ENCODE measurements around the gene ZNF148.
"Not testable (repeated sequence)": the region's sequence is repeated elsewhere in the genome, so short reads cannot be mapped to it uniquely, and the experiment has no call there.

The ZNF148 gene

DNA sequence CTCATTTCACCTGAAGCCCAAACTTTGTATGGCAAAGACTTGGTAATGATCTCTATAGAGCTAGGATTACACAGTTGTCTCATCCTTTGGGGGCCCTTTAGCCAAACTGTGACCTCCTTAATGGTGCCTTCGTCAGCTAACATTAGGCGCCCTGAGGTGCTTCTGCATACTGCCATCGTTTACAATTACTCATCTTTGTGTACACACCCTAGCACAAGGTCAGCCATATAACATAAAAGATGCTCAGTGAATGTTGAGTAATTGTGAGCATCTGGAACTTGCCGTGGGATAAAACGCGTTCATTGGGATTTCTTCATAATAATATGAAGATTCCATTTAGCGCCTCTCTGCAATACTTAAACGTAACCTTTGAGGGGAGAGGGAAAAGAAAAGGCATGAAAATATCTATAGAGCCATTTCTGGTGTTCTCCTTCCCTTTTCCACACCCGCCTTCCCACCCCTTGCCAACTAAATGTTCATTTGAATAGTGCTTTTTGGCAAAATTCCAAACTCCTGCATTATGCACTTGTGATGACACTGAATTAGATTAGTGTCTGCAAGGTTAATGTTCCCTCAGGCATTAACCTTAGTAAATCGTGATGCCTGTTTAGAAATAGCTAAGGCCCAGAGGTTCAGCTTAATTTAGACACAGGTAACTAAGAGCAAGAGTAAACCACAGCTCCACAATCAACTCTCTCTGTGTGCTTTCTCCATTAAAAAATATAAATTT lies 990 bp upstream of the ZNF148 start:
- DNase-seq, result no peak

DNA sequence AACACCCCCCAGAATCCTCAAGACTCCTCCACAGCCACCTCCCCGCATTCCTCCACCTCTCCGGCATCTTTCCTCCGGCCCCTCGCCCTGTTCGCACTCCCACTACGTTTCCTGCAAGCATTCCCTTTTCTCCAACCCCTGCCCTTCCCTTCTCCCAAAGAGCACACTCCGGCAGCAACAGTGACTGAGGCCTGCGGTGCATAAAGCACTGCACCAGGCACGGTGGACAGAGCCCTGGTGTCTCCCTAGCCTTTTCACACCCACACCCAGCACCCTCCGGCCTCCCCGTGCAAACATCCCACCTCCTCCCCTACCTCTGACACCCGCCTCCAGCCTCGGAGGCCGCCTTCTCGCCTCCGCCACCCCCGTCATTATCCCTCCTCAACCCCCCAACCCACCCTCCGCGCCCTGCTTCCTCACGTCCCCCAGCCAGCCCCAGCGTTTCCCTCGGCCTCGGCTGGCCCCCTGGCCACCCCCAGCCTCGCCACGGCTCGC lies 577 bp downstream of the ZNF148 start:
- no peak for DNase-seq

DNA sequence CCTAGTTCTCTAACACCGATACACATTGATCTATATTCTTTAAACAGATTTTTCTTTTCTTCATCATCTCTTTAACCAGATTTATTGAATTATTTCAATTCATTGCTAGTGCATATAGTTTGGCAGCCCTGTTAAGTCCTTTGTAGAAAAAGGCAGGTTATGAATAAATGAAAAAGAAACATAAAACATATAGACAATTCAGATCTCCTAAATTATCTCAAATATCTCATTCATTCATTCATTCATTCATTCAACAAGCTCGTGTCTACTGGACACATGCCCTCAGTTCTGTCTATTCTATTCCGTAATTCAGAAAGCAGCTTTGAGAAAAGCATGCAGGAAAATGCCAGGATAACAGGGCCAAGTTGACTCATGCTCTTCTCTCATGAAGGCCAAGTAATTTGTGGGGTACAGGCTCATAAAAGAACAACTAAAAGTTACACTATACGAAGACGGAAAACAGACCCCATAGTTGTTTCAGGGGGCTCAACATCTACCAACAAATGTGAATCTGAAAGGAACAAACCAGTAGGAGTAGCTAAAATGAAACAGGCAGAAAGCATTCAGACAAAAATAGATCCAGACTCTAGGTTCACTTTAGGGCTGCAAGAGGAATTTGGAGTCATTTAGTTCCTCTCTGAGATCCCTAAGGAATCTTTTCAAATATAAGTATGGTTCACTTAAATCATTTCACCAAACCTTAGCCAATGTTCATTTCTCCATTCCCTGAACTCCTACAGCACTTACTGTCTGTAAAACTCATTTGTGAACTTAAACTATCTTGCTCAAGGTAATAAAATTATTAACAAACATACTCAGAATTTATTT lies 7.5 kb downstream of the ZNF148 start:
- DNase-seq, result no peak

DNA sequence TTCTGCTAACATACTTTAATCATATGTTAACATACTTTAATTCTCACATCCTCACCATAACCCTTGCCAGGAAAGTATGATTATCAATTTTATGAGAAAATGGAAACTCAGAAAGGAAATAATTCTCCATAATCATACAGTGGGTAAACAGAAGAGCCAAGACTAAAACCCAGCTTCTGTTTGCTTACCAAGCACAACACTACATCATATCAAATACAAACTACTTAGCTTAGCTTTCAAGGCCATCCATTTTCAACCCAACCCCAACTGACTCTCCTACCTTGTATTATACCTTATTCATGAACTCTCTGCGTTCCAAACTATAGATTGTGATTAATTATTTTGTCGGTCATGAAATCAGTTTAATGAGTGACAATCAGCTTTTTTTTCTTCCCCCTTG lies 9.0 kb downstream of the ZNF148 start:
- DNase-seq, result no peak

DNA sequence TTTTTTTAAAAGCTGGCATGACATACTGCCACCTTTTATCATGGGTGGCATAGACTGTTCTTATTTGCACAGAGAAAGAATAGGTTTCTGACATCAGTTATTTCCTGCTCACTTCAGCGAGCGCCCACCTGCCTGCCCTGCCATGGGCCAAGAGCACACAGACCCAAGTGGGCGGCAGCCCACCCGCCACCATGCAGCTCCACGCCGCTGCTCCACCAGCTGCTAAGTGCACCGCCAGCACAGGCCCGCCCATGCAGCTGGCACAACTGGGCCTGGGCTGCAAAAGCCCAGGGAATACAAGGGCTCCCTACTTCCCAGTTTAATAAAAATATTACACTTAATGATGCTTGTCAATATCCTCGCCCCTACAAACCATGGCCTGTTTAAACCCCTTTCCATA lies 15.4 kb downstream of the ZNF148 start:
- no peak for DNase-seq

DNA sequence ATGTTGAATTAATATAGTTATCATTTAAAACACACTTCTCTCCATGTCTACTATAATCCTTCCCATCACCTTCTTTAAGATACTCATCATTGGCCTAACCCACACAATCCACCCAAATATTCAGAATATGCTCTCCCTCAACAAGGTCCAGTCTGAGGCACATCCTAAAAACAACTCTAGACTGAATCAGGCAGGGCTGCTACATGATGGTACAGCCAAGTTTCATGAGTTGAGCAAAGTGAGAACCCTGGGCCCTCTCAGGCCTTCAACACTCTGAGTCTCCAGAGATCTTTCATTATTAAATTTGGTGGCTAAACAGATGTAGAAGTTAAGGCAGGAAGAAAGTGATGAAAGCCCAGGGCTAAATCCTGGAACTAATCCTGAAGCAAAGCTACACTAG lies 16.2 kb downstream of the ZNF148 start:
- no peak for DNase-seq

DNA sequence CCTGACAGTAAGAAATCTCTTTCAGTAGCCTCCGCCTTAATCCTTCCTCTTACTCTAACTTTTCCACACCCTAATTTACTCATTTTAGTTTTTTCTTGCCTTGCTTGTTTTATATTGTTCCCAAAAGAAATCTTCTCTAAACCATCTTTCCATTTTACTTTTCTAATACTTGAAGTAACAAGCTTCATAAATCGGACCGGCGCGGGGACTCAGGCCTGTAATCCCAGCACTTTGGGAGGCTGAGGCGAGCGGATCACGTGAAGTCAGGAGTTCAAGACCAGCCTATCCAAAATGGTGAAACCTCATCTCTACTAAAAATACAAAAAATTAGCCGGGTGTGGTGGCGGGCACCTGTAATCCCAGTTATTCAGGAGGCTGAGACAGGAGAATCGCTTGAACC lies 17.3 kb downstream of the ZNF148 start:
- DNase-seq, result no peak

DNA sequence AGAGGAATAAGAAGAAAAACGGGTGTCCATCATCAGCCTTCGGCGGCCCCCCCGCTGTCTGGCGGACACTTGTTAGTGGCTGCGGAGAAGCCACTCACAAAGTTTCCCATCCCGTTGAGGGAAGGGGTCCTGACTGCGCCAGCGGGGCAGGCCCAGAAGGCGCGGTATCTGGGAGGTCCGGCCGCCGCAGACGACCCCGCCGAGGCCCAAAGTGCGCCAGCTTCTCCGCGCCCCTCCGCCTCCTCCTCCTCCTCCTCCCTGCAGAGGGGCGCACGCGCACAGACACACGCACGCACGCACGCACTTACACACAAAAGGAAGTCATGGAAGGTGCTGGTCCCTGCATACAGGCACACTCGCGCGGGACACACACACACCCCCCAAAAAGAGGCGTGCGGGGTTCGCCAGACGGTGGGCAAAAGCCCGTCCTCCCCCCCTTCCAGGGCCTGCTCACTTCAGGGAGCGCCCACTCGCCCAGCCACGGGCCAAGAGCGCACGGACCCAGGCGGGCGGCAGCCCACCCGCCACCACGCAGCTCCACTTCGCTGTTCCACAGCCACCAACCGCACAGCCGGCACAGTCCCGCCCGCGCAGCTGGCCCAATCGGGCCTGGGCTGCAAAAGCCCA lies 18.0 kb downstream of the ZNF148 start:
- DNase-seq, result no peak

DNA sequence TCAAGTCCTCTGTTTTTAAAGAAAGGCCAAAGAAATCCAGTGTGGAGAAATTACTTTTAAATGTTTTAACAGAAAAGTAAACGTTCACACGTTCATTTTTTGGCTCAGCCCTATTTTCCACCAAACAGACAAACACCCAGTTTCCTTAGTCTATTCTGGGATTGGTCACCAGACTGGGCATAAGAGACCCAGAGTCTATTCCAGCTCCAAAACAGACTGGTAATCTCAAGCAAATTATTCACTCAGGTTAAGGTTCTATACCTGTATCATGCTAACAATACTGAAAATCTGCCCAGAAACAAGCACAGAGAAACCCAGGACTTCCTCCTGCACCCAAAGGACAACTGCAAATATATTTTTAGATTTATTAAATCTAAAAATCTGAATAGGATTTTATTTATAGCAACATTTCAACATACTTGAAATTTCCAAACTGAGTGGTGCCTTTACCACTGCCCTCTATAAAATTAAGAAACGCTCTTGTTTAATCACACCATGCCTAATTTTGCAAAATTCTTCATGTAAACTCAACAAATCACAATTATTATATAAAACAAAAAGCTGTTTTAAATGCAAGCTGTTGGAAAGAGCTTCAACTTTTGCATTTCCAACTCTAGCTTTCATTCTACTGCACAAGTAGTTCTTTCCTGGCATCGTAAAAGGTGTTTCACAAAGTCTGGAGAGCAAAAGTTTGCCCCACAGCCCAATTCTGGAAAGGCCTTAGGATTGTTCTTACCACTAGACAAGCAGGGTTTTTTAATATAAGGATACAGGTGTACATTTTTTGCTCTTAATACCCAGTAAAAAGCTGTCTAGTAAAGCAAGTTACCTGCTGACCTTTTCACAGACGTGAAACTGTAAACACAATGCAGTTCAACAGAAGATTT lies 18.7 kb downstream of the ZNF148 start:
- DNase-seq, result no peak

DNA sequence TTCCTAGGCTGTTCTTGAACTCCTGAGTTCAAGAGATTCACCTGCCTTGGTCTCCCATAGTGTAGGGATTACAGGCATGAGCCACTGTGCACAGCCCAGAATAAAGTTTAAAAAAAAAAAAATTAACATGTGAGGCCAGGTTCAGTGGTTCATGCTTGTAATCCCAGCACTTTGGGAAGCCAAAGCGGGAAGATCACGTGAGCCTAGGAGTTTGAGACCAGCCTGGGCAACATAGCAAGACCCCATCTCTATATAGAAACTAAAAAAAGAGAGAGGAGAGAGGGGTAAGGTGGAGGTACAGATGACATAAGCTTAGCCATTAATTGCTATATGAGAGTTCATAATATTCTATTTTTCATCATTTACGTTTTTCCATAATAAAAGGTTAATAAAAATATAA lies 21.5 kb downstream of the ZNF148 start:
- no peak for DNase-seq

DNA sequence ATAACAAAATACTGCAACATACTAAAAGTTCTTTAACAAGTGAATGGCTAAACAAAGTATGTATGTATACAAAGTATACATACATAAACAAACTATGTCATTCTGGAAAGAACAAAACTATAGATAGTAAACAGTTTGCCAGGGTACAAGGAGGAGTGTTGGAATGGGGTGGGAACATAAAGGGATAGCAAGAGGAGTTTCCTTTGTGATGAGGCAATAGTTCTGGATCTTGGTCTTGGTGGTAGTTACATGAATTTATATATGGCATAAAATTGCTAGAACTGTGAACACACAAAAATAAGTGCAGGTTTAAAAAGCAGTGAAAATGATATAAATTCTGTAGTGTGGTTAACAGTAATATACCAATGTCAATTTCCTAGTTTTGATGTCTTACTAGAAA lies 22.0 kb downstream of the ZNF148 start:
- DNase-seq, result no peak

DNA sequence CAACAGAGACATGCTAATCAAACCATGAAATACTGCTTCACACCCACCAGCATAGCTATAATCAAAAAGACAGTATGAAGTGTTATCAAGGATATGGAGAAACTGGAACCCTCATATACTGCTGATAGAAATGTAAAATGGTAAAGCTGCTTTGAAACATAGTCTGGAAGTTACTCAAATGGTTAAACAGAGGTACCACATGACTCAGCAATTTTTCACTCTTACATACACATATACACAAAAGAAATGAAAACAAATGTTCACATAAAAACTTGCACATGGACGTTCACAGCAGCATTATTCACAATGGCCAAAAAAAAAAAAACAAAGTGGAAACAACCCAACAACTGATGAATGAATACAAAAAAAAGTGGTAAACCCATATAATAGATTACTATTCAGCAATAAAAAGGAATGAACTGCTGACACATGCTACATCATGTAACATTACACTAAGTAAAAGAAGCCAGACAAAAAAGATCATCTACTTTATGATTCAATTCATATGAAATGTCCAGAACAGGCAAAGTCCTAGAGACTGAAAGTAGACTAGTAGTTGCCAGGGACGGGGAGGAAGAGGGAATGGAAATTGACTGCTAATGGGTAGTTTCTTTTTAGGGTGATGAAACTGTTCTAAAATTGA lies 23.2 kb downstream of the ZNF148 start:
- DNase-seq, result no peak

DNA sequence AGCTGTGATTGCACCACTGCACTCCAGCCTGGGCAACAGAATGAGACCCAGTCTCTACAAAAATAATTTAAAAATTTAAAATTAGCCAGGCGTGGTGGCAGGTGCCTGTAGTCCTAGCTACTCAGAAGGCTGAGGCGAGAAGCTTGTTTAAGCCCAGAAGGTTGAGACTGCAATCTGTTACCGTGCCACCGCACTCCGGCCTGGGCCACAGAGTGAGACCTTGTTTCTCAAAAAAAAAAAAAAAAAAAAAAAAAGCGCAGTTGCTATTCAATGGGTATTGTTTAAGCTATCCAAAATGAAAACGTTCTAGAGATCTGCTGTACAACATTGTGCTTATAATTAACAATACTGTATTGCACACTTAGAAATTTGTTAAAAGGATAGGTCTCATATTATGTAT lies 24.0 kb downstream of the ZNF148 start:
- DNase-seq, result no peak

DNA sequence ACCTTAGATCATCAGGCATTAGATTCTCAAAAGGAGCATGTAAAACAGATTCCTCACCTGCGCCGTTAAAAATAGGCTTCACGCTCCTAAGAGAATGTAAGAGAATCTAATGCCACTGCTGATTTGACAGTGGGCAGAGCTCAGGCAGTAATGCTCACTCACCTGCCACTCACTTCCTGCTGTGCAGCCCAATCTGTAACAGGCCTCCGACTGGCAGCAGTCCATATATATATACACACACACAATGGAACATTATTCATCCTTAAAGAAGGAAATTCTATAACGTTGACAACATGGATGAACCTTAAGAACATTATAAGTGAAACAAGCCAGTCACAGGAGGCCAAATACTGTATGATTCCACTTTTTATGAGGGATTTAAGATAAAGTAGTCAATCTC lies 24.5 kb downstream of the ZNF148 start:
- DNase-seq, result no peak

DNA sequence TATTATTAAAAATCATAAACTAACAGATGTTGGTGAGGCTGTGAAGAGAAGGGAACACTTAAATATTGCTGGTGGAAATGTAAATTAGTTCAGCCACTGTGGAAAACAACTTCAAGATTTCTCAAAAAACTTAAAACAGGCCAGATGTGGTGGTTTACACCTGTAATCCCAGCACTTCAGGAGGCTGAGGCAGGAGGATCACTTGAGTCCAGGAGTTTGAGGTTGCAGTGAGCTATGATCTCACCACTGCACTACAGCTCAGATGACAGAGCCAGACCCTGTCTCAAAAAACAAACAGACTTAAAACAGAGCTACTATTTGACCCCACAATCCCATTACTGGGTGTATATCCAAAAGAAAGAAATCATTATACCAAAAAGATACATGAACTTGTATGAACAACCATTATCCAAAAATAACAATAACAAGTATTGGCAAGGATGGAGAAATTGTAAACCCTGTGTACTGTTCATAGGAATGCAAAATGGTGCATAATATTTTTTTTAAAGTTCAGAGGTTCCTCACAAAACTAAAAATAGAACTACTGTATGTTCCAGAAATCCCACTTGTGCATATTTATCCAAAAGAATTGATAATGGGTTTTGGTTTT lies 25.5 kb downstream of the ZNF148 start:
- no peak for DNase-seq

DNA sequence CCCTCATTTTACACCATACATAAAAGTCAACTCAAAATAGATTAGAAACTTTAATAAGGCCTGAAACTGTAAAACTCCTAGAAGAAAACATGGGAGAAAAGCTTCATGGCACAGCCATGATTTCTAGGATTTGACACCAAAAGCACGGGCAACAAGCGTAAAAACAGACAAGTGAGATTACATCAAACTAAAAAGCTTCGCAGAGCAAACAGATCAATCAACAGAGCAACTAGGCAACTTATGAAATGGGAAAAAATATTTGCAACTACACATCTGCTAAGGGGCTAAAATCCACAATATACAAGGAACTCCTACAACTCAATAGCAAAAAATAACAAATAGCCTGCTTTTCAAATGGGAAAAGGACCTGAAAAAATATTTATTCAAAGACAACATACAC lies 26.1 kb downstream of the ZNF148 start:
- no peak for DNase-seq

DNA sequence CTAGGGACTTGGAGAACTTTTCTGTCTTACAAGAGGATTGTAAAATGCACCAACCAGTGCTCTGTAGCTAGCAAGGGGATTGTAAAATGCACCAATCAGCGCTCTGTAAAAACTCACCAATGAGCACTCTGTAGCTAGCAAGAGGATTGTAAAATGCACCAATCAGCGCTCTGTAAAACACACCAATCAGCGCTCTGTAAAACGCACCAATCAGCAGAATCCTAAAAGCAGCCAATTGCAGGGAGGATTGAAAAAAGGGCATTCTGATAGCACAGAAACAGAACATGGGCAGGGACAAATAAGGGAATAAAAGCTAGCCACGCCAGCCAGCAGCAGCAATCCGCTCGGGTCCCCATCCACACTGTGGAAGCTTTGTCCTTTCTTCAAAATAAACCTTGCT lies 31.8 kb downstream of the ZNF148 start:
- DNase-seq, result not testable (repeated sequence)

DNA sequence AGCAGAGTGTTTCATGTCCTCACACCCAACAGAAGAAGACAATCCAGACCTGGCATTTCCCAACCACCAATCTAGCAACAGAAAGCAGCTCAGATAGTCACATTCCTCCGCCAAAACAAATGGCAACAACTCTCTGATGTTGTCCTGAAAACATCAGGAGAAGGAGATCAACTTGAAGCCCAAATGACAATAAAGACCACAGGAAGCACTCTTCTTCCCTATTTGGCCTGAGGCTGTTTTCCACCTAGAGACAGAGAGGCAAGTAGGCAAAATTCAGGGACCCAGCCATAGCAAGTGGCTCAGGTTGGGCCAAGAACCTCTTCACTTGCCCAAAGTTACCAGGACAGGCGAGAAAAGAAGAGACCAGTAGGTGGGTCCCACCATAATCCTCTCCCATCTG lies 35.0 kb downstream of the ZNF148 start:
- DNase-seq, result no peak

DNA sequence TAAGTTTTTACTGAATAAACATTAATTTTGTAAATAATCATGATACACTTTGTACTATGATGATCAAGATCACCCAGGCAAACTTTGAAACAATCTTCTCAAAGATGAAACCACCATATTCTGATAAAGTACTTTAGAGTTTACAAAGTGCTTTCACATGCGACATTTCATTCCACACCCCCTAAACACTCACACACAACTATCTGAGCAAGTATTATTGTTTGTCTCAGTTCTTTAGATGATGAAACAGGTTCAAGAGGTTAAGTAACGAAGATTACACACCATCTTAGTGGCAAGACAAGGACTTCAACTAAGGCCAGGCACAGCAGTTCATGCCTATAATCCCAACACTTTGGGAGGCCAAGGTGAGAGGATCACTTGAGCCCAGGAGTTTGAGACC lies 37.6 kb downstream of the ZNF148 start:
- no peak for DNase-seq

DNA sequence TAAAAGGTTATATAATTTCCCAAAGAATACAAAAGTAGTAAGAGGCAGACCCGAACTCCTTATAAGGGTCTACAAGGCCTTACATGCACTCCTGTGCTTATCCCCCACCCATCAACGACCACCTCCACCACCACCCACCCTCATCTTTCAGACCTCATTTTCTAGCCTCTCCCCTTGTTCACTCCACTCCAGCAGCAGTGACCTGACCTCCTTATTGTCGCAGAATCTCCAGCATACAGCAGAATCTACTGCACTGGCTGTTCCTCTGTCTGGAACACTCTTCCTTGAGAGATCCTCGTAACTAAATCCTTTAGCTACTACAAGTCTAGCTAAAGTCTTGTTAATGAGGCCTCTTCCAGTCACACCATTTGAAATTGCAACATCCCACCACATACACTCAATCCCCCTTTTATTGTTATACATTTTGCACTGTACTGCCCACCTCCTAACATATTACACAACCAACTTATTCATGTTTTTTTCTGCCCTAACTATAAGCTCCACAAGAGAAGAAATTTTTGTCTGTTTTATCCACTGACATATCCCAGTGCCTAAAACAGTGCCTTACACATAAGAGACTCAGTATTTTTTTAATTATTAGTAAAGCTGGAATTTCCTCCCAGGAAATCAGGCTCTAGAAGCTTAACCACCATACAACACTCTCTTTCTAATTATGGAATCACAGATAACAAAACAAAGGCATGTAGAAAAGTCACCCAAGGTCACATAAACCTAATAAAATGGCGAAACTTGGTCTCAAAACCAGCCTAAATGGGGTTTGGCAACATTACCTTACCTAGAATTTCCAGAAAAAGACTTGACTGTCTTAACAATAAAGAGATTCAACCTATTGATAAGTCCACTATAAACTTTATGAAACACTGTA lies 40.2 kb downstream of the ZNF148 start:
- no peak for DNase-seq

DNA sequence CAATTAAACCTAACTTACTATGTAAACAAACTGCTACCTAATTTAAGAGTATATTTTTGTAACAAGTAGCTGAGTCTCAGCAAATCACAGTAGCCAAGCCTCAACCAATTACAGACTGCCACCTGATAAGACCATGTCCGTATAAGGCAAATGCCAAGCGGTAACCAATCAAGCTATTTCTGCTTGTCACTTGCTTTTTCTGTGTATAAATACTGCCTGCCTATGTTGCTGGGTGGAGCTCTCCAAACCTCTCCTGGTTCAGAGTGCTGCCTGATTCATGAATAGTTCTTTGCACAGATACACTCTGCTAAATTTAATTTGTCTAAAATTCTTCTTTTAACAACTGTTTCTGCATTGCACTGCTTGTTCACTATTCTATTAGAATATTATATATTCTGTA lies 42.6 kb downstream of the ZNF148 start:
- DNase-seq, result no peak
